AG04449 (cell line): ENCODE data around the gene IFRD1.

ENCODE experiments used
- CTCF ChIA-PET: fragments of 350-600 bp; formaldehyde crosslinking; extraction: SDS; loops from one replicate; lab custom pipeline; 2021; ENCODE audit warnings: antibody characterized with exemption; lab: Yijun Ruan, JAX
- POLR2A ChIA-PET: fragments of 400-600, 350-600 bp; formaldehyde crosslinking; extraction: SDS; loops from one replicate; lab custom pipeline; 2020; ENCODE audit warnings: antibody characterized with exemption, inconsistent platforms; lab: Yijun Ruan, JAX
- DNase-seq: peaks from one replicate; pipeline ENCODE4 v3.0.0-alpha.2; 2010; ENCODE audit warnings: low read depth, low spot score
- H3K4me3 ChIP-seq: 2 replicates; pipeline ENCODE4 v1.5.1; 2011; ENCODE audit warnings: low read depth, mild to moderate bottlenecking, control low read depth, low read length
- CTCF ChIP-seq: IDR thresholded peaks from one replicate; pipeline ENCODE4 v1.5.1; 2011; ENCODE audit warnings: mild to moderate bottlenecking, moderate library complexity, low read length, control low read depth, inconsistent platforms; ENCODE audit not compliant: insufficient read depth; ENCODE audit errors: missing control alignments

The IFRD1 gene

DNA sequence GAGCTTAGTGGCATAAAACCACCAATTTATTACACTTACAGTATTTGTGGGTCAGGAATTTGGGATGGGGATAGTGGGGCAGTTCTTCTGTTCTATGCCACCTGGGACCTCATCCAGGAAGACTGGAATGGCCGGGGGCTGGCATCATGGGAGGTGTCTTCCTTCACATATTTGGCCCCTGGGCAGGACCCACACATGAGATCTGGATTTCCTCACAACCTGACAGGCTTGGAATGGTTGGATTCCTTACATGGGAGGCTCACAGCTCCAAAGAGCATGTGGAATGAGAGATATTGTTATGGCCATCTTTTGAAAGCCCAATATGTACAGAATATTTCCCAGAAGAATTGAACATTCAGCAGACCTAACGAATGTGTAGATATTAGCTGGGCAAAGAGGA is 52.4 kb downstream of the IFRD1 start:
- ChIA-PET POLR2A (no interaction called here), CTCF (interaction anchor here (8.5 kb wide), 1 partner anchor 18 kb away, joined by 62 read pairs; no protein-coding TSS in a partner anchor)

GRCh38 chr7:112503361-112503972 is 53.2 kb downstream of the IFRD1 start:
- ChIA-PET POLR2A (no interaction called here), CTCF (interaction anchor here (1.1 to 8.5 kb wide), 2 partner anchors 19 to 396 kb away, joined by 3 to 62 read pairs; no protein-coding TSS in a partner anchor)
- DNase-seq = no peak
- no peak for TF ChIP-seq CTCF
- no peak overlapping the region for H3K4me3 ChIP-seq

More for the DNA sequence above, 52.4 kb downstream of the IFRD1 start:
- TF ChIP-seq CTCF = no peak
- no peak overlapping the region for H3K4me3 ChIP-seq
- no peak for DNase-seq

DNA sequence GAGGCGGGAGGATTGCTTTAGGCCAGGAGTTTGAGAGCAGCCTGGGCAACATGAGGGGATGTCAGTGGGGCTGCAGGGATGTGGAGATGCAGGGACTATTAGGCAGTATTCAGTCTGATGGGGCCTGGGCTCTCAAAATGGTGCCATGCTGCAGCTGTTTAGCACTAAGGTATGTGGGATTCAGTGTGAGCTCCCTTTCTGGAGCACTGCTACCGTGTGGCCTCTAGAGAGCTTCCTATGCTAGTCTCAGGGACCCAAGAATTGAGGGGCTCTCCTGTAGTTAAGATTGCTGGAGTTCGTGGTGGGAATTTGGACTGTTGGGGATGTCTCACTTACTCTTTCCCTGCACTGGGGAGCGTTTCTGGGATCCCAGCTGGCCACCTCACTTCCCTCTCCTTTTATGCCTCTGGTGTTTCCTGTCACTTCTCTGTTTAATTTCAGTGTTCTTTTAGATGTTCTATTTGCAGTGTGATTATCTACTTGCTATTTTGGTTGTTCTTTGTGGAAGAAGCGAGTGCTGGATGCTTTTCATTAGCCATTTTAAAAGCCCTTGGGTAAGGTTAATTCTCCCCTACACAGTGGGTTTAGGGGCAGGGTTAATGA is 53.9 kb downstream of the IFRD1 start:
- no peak for DNase-seq
- POLR2A ChIA-PET = no interaction called here
- no peak overlapping the region for H3K4me3 ChIP-seq
- TF ChIP-seq CTCF = no peak
- CTCF ChIA-PET = interaction anchor here (1.1 kb wide), 1 partner anchor 395 kb away, joined by 3 read pairs; no protein-coding TSS in a partner anchor

DNA sequence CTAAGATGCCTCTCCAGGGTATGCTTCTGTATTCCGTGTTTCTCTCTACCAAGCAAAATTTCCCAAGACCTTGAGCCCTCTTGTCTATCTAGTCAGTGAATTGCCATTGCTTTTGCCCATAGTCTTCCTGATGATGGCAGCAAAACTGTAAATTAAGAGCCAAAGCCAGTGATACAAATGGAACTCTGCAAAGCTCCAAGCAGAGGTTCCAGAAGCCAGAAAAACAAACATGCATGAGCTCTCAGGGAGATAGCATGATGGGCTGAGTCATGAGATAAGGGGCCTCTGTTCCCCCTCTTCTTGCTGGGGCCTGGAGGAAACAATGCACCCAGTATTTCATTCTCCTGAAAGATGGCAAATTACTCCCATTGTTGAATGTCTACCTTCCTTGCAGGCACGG is 55.2 kb downstream of the IFRD1 start:
- no peak for DNase-seq
- ChIA-PET POLR2A (no interaction called here), CTCF (interaction anchor here (1.2 kb wide), 1 partner anchor 9 kb away, joined by 4 read pairs; no protein-coding TSS in a partner anchor)
- H3K4me3 ChIP-seq = no peak overlapping the region
- TF ChIP-seq CTCF = no peak

DNA sequence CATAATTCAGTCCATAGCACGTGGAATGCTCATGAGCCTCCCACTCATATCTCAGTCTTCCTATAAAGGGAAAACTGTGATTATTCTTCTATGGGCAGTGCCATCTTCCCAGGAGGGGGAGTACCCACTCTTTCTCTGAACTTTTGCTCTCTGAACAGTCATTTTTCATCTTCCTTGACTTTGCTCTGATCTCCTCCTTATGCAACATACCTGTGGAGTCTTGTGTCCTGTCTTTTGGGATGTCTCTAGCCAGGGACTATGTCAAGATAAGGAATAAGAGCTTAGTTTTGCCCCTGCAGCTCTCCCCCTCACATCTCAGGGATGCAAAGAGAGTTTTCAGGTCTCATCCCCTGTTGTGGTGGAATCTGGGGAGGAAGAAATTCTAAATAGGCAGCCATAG is 58.1 kb downstream of the IFRD1 start:
- ChIA-PET CTCF (interaction anchor here (1.3 to 2.7 kb wide), 3 partner anchors 8 to 12 kb away, joined by 7 to 13 read pairs (median 10); no protein-coding TSS in a partner anchor), POLR2A (no interaction called here)
- DNase-seq = no peak
- H3K4me3 ChIP-seq = no peak overlapping the region
- TF ChIP-seq CTCF = no peak

DNA sequence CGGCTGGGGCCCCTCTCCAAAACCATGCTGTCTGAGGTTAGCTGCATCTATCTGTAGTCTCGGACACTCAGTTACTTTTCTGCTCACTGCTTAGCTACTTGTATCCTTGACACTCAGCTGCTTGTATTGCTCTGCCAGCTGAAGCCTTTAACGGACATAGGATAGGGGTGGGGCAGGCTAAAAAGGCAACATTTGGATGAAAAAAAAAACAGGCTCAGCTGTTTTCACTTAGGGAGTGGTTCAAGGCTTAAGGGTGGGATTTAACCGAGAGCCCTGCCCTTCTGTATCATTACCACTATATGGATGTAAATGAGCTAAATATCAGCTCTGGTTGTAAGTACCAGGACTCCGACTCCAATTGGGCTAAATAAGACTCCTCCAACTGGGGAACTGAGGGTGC is 59.1 kb downstream of the IFRD1 start:
- CTCF ChIA-PET = interaction anchor here (0.9 to 2.7 kb wide), 6 partner anchors 9 to 746 kb away, joined by 3 to 13 read pairs (median 4); no protein-coding TSS in a partner anchor
- no peak for TF ChIP-seq CTCF
- POLR2A ChIA-PET = no interaction called here
- H3K4me3 ChIP-seq = no peak overlapping the region
- DNase-seq = no peak
